Lung (tissue), 12 donors: ENCODE data around the gene ABLIM2. TPM values are rescaled to one million over a fixed set of nuclear protein-coding genes. Genes with fewer than 3 reads are reported as not detected.
A peak's percentile ranks its signal among the peaks of the same experiment; 100 is the strongest.

Source experiments
- ATAC-seq: fragments of 200-7000 bp; cut with Tn5 transposase; one replicate; pipeline ENCODE4 v1.9.1; 2020; ENCODE audit warnings: moderate number of reproducible peaks; ENCODE audit not compliant: insufficient read depth, low FRiP score
- DNase-seq, 3 donors: peaks; one replicate each; pipeline ENCODE4 v3.0.0-alpha.2; 2013 to 2017
- H3K27ac ChIP-seq, 2 donors: one replicate each; pipeline ENCODE4 v1.5.1; 2013; ENCODE audit warnings: mild to moderate bottlenecking in 2 of 2, moderate library complexity in 2 of 2, control low read depth in 1 of 2, inconsistent platforms in 1 of 2, low read depth in 1 of 2, low read length in 1 of 2
- H3K27me3 ChIP-seq, 3 donors: one replicate each; pipeline ENCODE4 v1.5.1; 2013; ENCODE audit warnings: low read length in 2 of 3; ENCODE audit not compliant: control insufficient read depth in 3 of 3, insufficient read depth in 3 of 3
- H3K36me3 ChIP-seq, 4 donors: one replicate each; pipeline ENCODE4 v1.5.1; 2013; ENCODE audit warnings: low read length in 4 of 4, mild to moderate bottlenecking in 1 of 4, moderate library complexity in 1 of 4; ENCODE audit not compliant: control insufficient read depth in 4 of 4, insufficient read depth in 4 of 4
- H3K4me1 ChIP-seq, 5 donors: one replicate each; pipeline ENCODE4 v1.5.1; 2013; ENCODE audit warnings: low read length in 5 of 5, mild to moderate bottlenecking in 2 of 5, moderate library complexity in 1 of 5; ENCODE audit not compliant: control insufficient read depth in 5 of 5, insufficient read depth in 5 of 5
- H3K4me3 ChIP-seq: one replicate; pipeline ENCODE4 v1.5.1; 2013; ENCODE audit warnings: mild to moderate bottlenecking, control low read depth, moderate library complexity
- H3K9ac ChIP-seq, 2 donors: one replicate each; pipeline ENCODE4 v1.5.1; 2013; ENCODE audit warnings: low read length in 2 of 2, control low read depth in 1 of 2; ENCODE audit not compliant: insufficient read depth in 1 of 2
- H3K9me3 ChIP-seq, 4 donors: one replicate each; pipeline ENCODE4 v1.5.1; 2013; ENCODE audit warnings: low read length in 3 of 4, mild to moderate bottlenecking in 1 of 4, moderate library complexity in 1 of 4; ENCODE audit not compliant: control insufficient read depth in 4 of 4, insufficient read depth in 3 of 4
- CTCF ChIP-seq: IDR thresholded peaks from 2 replicates; pipeline ENCODE4 v1.5.1; 2012; ENCODE audit warnings: mild to moderate bottlenecking; ENCODE audit errors: control extremely low read depth, extremely low read depth
- WGBS, 2 donors: extraction: QIAGEN DNeasy Blood & Tissue Kit; methylation state at CpG; one replicate each; pipeline ENCODE4 v1.1.7; 2013; 5-methylcytosine and 5-hydroxymethylcytosine counted together
- polyA plus RNA-seq, 2 donors: library from polyadenylated mRNA; stranded (reverse); fragments of 200-250 nt; gene quantifications; one replicate each; pipeline ENCODE4 v1.2.1, GENCODE V29; 2013
- total RNA-seq, 2 donors: library from RNA; depleted of rRNA in 1 of 2; stranded (reverse); fragments of >200 nt in 1 of 2; gene quantifications; one replicate each; pipeline ENCODE4 v1.2.1, GENCODE V29; 2014 to 2021
- donor health status: control.
- donor health status: control.
- donor health status: Bipolar disorder and iron deficiency.
- donor health status: healthy.
- donor health status: DM: yes; HTN: yes; CAD: no.

The ABLIM2 gene
- total and polyA plus RNA-seq, 4 donors: 1.7 to 10.9 (median 5.2) TPM

GRCh38 chr4:7959078-7959477 is 199.5 kb downstream of the ABLIM2 start:
- ATAC-seq: no peak
- no peak for DNase-seq

GRCh38 chr4:7956934-7957656 is 201.5 kb downstream of the ABLIM2 start:
- TF ChIP-seq CTCF: no peak
- H3K9ac ChIP-seq: no peak overlapping the region
- no peak for ATAC-seq

More at GRCh38 chr4:7959078-7959477, 199.5 kb downstream of the ABLIM2 start:
- Histone ChIP-seq H3K4me3 (no peak overlapping the region), H3K36me3 (no peaks in the 10 kb centered on the region), H3K9ac (no peak overlapping the region), H3K27me3 (no peaks in the 10 kb centered on the region), H3K9me3 (no peaks in the 10 kb centered on the region), H3K4me1 (peaks cover 0 to 30% (median 13%) of the 10 kb centered on the region in 5 donors), H3K27ac (no peak overlapping the region)
- no peak for TF ChIP-seq CTCF
- WGBS, 2 donors: 74 to 83% methylated on average over 7 of the region's 7 CpGs

GRCh38 chr4:7956270-7956808 is 202.3 kb downstream of the ABLIM2 start:
- TF ChIP-seq CTCF: no peak
- DNase-seq (peak; percentile 54 to 72 (median 68)), ATAC-seq (peak; percentile 51)
- Histone ChIP-seq H3K27me3 (no peaks in the 10 kb centered on the region), H3K9ac (no peak overlapping the region), H3K4me3 (no peak overlapping the region), H3K4me1 (peaks cover 0 to 30% (median 13%) of the 10 kb centered on the region in 5 donors), H3K36me3 (no peaks in the 10 kb centered on the region), H3K27ac (peak overlapping the region in 1 of 2 donors; percentile 52), H3K9me3 (no peaks in the 10 kb centered on the region)
- WGBS, 2 donors: 51 to 57% methylated on average over 8 of the region's 8 CpGs

More at GRCh38 chr4:7956934-7957656, 201.5 kb downstream of the ABLIM2 start:
- Histone ChIP-seq H3K36me3 (no peaks in the 10 kb centered on the region), H3K27me3 (no peaks in the 10 kb centered on the region), H3K4me1 (peaks cover 0 to 30% (median 13%) of the 10 kb centered on the region in 5 donors), H3K4me3 (no peak overlapping the region), H3K9me3 (no peaks in the 10 kb centered on the region), H3K27ac (no peak overlapping the region)
- 58 to 75% methylated on average over 11 of the region's 11 CpGs for WGBS, 2 donors
- DNase-seq: no peak
